HG03139 (cell line): ENCODE results near the gene TRAM2.

Source experiments
- ATAC-seq: cut with Tn5 transposase; IDR thresholded peaks from one replicate; pipeline ENCODE4 v1.9.1; 2021; ENCODE audit not compliant: unreplicated experiment

TRAM2 gene, protein sequence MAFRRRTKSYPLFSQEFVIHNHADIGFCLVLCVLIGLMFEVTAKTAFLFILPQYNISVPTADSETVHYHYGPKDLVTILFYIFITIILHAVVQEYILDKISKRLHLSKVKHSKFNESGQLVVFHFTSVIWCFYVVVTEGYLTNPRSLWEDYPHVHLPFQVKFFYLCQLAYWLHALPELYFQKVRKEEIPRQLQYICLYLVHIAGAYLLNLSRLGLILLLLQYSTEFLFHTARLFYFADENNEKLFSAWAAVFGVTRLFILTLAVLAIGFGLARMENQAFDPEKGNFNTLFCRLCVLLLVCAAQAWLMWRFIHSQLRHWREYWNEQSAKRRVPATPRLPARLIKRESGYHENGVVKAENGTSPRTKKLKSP

DNA sequence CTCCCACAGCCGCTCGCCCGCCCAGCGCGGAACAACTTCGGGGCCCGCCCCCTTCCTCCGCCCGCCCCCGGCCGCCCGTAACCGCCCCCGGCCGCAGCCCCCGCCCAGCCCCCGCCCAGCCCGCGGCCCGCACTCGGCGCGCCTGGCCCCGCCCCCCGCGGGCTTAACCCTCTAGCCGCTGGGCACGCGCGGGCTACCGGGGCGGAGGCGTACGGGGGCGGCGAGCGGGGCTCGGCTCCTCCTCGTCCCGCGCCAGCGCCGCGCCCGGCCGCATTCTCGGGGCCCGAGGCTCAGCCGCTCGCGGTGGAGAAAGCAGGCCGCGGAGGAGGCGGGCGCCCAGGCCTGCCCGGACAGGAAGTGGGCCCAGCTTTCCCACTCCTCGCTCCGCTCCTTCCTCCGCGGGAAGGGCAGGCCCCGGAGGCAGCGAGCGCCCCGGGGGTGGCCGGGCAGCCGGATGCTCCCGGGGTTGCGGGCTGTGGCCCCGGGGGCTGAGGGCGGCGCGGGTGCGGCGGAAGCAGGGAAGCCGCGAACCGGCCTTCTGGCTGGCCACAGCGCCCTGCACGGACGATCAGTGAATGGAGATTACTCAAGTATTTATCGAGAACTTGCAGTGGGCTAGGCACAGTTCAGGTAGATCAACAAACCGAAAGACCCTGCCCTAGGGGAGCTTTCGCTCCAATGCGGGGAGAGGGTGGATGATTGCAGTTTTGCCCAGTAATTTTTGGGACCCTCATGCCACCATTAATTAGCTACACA lies at the start of gene TRAM2:
Gene TRAM2, minus strand, starts transcription at position 39 of the 756 bp plus-strand sequence. CDS start 145 bp downstream, outside the sequence.
- peak; percentile 46 for ATAC-seq

- ATAC-seq, result no peak
Observed at GRCh38 chr6:52622810-52623209, 46.0 kb upstream of the TRAM2 start.

- no peak for ATAC-seq
Observed at GRCh38 chr6:52621631-52622030, 44.8 kb upstream of the TRAM2 start.

- no peak for ATAC-seq
Observed at GRCh38 chr6:52620906-52621190, 44.0 kb upstream of the TRAM2 start.

- ATAC-seq, result no peak
Observed at GRCh38 chr6:52620055-52620905, 43.4 kb upstream of the TRAM2 start.

DNA sequence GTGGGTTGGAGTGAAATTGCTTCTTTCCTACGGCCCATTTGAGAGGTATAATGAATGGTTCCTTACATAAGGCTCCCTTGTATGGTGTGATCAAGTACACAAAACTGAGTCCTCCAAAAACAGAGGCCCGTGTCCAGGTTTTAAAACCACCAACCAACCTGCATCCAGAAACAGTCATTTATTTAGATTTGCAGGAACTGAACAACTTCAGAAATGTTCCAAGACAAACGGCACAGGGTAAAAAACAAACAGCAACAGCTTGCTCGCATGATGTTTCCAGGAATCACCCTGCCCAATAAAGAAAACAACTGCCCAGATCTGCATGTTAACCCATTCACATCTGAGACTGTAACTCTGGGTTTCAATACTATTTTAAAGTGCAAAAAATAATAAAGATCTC lies 40.2 kb upstream of the TRAM2 start:
- no peak for ATAC-seq

- no peak for ATAC-seq
Observed at GRCh38 chr6:52616059-52616690, 39.3 kb upstream of the TRAM2 start.

- ATAC-seq, result no peak
Observed at GRCh38 chr6:52612336-52613054, 35.6 kb upstream of the TRAM2 start.

GRCh38 chr6:52611833-52612232 lies 35.0 kb upstream of the TRAM2 start:
- ATAC-seq, result no peak

GRCh38 chr6:52610745-52611355 lies 34.0 kb upstream of the TRAM2 start:
- ATAC-seq, result no peak

- ATAC-seq, result no peak
Observed at GRCh38 chr6:52610011-52610410, 33.2 kb upstream of the TRAM2 start.

DNA sequence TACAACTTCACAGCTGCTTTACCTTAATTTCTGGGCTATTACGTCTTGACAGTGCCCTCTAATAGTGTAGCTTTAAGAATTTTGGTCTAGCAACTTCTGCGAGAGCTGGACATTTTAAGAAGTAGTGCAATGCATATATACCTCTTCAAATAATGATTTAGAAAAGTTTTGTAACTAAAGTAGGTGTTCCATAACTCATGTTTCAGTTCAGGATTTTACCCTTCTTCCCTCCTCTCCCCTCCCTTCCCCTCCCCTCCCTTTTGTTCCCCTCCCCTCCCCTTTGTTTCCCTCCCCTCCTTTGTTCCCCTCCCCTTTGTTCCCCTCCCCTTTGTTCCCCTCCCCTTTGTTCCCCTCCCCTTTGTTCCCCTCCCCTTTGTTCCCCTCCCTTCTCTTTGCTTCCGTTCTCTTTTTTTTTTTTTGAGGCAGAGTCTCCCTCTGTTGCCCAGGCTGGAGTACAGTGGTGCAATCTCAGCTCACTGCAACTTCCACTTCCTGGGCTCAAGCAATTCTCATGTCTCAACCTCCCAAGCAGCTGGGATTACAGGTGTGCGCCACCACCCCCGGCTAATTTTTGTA lies 28.8 kb upstream of the TRAM2 start:
- ATAC-seq, result no peak

GRCh38 chr6:52603000-52603795 lies 26.3 kb upstream of the TRAM2 start:
- no peak for ATAC-seq

GRCh38 chr6:52598824-52599190 lies 21.9 kb upstream of the TRAM2 start:
- no peak for ATAC-seq

GRCh38 chr6:52598123-52598823 lies 21.4 kb upstream of the TRAM2 start:
- ATAC-seq, result no peak

DNA sequence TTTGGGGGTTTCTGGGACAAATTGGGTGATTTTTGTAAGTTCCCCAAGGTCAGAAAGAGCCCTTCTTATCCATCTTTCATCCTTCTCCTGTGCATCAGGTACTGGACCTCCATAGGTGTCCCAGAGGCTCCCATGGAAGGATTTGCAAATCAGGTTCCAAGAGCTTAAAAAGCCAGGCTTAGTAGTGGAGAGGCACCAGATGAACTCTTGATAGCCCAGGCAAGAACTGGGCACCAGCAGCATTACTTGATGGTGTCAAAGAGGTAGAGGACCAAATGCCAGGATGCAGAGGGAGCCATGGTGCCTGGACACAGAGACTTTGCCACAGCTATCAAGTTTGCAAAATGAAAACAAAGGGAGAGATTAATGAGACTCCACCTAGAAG lies 20.9 kb upstream of the TRAM2 start:
- no peak for ATAC-seq

DNA sequence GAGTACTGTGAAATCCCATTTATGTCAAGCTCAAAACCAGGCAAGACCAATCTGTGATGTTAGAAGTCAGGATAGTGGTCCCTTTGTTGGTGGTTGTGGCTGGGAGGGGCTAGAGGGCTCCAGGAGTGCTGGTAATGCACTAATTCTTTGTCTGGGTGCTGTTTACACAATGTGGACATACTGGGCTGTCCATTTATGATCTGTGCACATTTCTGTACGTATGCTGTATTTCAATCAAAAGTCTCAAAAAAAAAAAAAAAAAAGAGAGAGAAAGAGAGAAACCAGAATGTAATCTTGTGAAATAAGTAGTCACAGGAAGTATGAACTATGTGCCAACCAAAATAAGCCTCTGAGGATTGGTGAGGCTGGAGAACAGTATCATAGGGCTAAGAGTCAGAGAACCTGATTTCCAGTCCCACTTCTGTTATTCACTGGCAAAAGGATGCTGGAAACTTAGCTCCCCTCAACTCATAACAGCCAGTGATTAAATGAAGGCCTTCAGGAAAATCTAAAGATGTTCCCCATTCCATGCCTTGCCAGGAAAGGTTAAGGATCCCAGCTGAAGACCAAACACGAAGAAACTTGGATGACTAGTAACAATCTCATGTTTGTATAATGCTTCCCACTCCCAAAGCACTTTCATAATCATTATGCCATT lies 19.6 kb upstream of the TRAM2 start:
- no peak for ATAC-seq

DNA sequence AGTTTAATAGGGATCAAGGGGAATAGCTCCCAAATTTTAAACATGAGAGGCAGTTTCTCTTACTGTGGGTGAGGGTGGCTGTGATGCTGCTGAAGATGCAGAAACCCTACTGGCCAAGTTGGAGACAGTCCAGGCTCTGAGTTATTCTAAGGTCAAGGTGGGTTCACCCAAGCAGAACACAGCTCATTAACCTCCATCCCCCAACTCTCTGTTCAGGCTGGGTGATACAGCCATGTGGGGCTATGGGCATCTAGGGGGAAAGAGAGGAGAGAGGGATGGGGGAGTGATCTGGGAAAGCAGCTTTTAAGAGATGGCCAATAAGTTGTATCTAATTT lies 18.9 kb upstream of the TRAM2 start:
- peak; percentile 62 for ATAC-seq
